GM18499 (cell line): Measurements from ENCODE around the gene PIPOX.

Experiments
- ATAC-seq: cut with Tn5 transposase; IDR thresholded peaks from one replicate; pipeline ENCODE4 v1.9.1; 2021; ENCODE audit warnings: moderate number of reproducible peaks; ENCODE audit not compliant: insufficient read depth, unreplicated experiment

Gene PIPOX

GRCh38 chr17:29042679-29043538 is at the start of gene PIPOX:
Gene PIPOX, plus strand, starts transcription at chr17:29043141. Its CDS starts 85 bp downstream, at chr17:29043226.
- ATAC-seq, result no peak

- ATAC-seq, result no peak
These were observed 49.1 kb upstream of the PIPOX start for GRCh38 chr17:28993645-28994426.

- no peak for ATAC-seq
These were observed 46.3 kb upstream of the PIPOX start for GRCh38 chr17:28996554-28997096.

GRCh38 chr17:28997806-28998205 is 45.1 kb upstream of the PIPOX start:
- no peak for ATAC-seq

- ATAC-seq, result no peak
These were observed 43.7 kb upstream of the PIPOX start for GRCh38 chr17:28999206-28999605.

GRCh38 chr17:29000973-29001372 is 42.0 kb upstream of the PIPOX start:
- ATAC-seq, result no peak

- no peak for ATAC-seq
These were observed 40.1 kb upstream of the PIPOX start for GRCh38 chr17:29002811-29003210.

GRCh38 chr17:29003289-29003688 is 39.7 kb upstream of the PIPOX start:
- ATAC-seq, result no peak

GRCh38 chr17:29004081-29004692 is 38.8 kb upstream of the PIPOX start:
- no peak for ATAC-seq

- no peak for ATAC-seq
These were observed 36.9 kb upstream of the PIPOX start, which contains the start of gene SEZ6 for GRCh38 chr17:29005936-29006511. Gene SEZ6, minus strand, starts transcription at chr17:29006033. Its CDS starts 164 bp downstream, at chr17:29005869.

- no peak for ATAC-seq
These were observed 35.5 kb upstream of the PIPOX start for GRCh38 chr17:29007456-29007855.

- ATAC-seq, result no peak
These were observed 35.0 kb upstream of the PIPOX start for GRCh38 chr17:29007860-29008455.

- no peak for ATAC-seq
These were observed 34.4 kb upstream of the PIPOX start for GRCh38 chr17:29008591-29008990.

- ATAC-seq, result no peak
These were observed 32.8 kb upstream of the PIPOX start for GRCh38 chr17:29010129-29010528.

GRCh38 chr17:29010586-29010985 is 32.4 kb upstream of the PIPOX start:
- ATAC-seq, result no peak

- ATAC-seq, result no peak
These were observed 30.4 kb upstream of the PIPOX start for GRCh38 chr17:29012535-29012934.

- ATAC-seq, result no peak
These were observed 28.2 kb upstream of the PIPOX start for GRCh38 chr17:29014716-29015115.

GRCh38 chr17:29016345-29017210 is 26.4 kb upstream of the PIPOX start:
- ATAC-seq, result no peak
